Adipocyte (in vitro differentiated cells): ENCODE results near the gene ST6GALNAC4.
A peak's percentile ranks its signal among the peaks of the same experiment; 100 is the strongest.
"Not testable (repeated sequence)": the region's sequence is repeated elsewhere in the genome, so short reads cannot be mapped to it uniquely, and the experiment has no call there.

Experiments used
- DNase-seq: peaks from one replicate; pipeline ENCODE4 v3.0.0-alpha.2; 2015; ENCODE audit warnings: low read depth
- H3K27me3 ChIP-seq: replicated peaks from 2 replicates; pipeline ENCODE4 v1.7.0; 2013; ENCODE audit warnings: mild to moderate bottlenecking, low read length, moderate library complexity; ENCODE audit not compliant: control insufficient read depth, insufficient read depth
- H3K36me3 ChIP-seq: 2 replicates; pipeline ENCODE4 v1.7.0; 2013; ENCODE audit warnings: low read length, mild to moderate bottlenecking, moderate library complexity; ENCODE audit not compliant: control insufficient read depth, insufficient read depth, severe bottlenecking
- H3K4me1 ChIP-seq: 2 replicates; pipeline ENCODE4 v1.7.0; 2013; ENCODE audit warnings: mild to moderate bottlenecking, low read length, moderate library complexity; ENCODE audit not compliant: control insufficient read depth, insufficient read depth
- H3K4me3 ChIP-seq: 2 replicates; pipeline ENCODE4 v1.7.0; 2013; ENCODE audit warnings: mild to moderate bottlenecking, low read length, moderate library complexity
- H3K9ac ChIP-seq: 2 replicates; pipeline ENCODE4 v1.7.0; 2013; ENCODE audit warnings: mild to moderate bottlenecking, low read length, moderate library complexity
- H3K9me3 ChIP-seq: 2 replicates; pipeline ENCODE4 v1.7.0; 2013; ENCODE audit warnings: mild to moderate bottlenecking, low read length, moderate library complexity; ENCODE audit not compliant: control insufficient read depth

The ST6GALNAC4 gene

DNA sequence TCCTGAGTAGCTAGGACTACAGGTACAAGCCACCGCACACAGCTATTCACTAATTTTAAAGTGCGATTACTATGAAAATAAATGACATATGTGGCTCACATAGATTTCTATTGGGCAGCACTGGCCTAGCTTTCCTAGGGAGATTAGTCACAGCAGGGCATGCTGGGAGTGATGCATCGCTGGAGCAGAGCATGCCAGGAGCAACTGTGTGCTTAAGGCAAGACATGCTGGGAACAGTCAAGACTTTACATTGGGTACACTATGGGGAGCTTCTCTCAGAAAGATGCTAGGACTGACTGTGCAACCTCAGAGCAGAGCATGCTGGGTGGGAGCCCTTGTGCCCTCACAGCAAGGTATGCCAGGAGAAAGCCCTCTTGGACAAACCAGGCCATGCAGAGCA, 26.8 kb downstream of the ST6GALNAC4 start:
- H3K27me3 ChIP-seq, result no peaks in the 10 kb centered on the region
- no peak overlapping the region for H3K9ac ChIP-seq
- H3K4me3 ChIP-seq, result no peak overlapping the region
- peaks cover 3% of the 10 kb centered on the region for H3K4me1 ChIP-seq
- no peak for DNase-seq
- H3K9me3 ChIP-seq, result no peaks in the 10 kb centered on the region
- peaks cover 91% of the 10 kb centered on the region for H3K36me3 ChIP-seq

DNA sequence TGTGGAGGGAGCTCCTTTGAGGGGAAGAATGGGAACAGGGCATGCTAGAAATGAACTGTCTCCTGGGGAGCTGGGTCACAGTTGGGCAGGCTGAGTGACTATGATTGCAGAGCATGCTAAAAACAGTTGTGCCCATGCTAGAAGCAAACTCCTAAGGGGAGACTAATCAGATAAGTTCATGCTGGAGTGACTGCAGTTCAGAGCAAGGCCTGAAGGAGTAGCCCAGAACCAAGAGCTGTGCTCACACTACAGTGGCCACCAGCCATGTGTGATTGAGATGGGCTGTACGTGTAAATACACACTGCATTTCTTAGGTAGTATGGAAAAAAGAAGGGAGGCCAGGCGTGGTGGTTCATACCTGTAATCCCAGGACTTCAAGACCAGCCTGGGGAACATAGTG, 29.0 kb downstream of the ST6GALNAC4 start:
- H3K4me3 ChIP-seq, result no peak overlapping the region
- no peak overlapping the region for H3K9ac ChIP-seq
- H3K9me3 ChIP-seq, result no peaks in the 10 kb centered on the region
- H3K36me3 ChIP-seq, result peaks cover 81% of the 10 kb centered on the region
- no peak for DNase-seq
- H3K27me3 ChIP-seq, result no peaks in the 10 kb centered on the region
- H3K4me1 ChIP-seq, result peaks cover 8% of the 10 kb centered on the region

DNA sequence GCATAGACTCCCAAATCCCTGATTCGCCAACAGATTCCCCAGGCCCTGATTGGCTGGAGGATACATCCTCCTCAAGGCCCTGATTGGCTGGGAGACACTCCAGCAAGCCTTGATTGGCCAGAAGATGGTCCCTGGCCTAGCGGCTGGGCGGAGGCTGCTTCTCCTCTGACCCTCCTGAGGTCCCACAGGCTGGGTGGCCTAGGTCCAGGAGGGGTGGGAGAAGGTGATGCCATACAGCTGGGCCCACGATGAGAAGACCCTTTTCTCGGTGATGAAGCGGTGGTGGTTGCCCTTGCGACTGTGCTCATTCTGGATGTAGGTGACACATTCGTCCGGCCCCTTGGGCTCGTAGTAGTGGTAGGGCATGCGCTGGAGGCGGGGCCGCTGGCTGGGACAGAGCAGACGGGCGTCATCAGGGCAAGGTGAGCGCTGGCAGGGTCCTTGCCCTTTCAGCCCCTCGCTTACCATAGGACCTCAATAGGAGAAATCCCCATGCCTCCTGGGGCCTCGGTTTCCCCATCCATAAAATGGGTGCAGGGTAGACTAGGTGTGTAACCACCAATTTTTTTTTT, 30.4 kb downstream of the ST6GALNAC4 start:
- Histone ChIP-seq H3K36me3 (peaks cover 74% of the 10 kb centered on the region), H3K4me3 (no peak overlapping the region), H3K4me1 (peaks cover 8% of the 10 kb centered on the region), H3K27me3 (no peaks in the 10 kb centered on the region), H3K9ac (peak overlapping the region; percentile 9), H3K9me3 (no peaks in the 10 kb centered on the region)
- DNase-seq, result no peak

DNA sequence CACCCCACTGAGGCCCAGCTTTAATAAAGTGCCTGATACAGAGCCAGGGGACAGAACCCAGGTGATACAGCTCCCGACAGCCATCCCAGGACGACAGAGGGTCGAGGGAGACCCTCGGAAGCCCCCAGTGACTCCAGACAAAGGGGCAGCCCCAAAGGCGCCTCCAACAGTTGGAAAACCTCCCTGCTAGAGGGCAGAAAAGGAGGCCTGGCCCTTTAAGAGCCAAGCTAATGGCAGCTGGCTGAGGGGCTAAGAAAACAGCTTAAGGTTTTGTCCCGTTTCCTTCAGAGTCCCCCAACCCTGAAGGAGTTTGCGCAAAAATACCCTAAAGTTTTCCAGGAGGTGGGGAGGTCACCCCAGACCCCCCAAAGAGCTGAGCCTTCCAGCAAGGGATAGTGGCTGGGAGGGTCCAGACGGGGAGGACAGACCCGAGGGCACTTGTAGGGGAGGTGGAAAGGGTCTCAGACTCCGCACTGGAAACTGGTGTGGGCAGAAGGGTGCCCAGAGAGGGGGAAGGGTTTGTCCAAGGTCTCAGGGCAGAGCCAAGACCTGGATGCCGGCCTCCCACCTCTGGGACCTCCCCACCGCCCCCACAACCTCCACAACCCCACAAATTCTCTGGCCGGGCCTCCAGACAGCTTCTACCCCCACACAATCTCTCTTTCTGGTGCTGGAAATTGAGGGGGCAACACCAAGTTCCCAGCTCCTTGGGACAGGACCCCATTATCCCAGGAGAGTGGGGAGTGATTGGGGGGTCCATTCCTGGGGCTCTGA, 31.1 kb downstream of the ST6GALNAC4 start:
- Histone ChIP-seq H3K4me1 (peaks cover 8% of the 10 kb centered on the region), H3K9me3 (no peaks in the 10 kb centered on the region)
- DNase-seq, result no peak

DNA sequence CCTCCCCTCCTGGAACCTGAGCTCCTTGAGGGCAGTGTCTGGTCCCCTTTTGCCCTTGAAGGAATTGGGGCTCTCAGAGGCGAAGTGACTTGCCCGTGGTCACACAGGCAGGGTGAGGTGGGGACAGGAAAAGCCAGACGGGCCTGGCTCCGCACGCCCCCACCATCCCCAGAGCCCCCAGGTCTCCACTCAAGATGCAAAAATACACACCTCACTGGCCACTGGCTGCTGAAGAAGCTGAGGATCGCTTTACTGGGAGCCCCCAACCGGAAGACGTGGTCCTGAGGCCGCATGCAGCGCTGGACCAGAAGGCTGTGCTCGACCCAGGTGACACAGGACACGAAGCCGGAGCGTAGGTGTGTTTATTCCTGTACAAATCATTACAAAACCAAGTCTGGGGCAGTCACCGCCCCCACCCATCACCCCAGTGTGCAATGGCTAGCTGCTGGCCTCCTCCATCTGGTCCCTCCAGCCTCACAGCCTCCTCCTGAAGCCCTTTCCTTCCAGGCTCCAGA, 31.8 kb downstream of the ST6GALNAC4 start:
- no peaks in the 10 kb centered on the region for H3K9me3 ChIP-seq
- H3K4me1 ChIP-seq, result peaks cover 8% of the 10 kb centered on the region
- H3K27me3 ChIP-seq, result no peaks in the 10 kb centered on the region
- peaks cover 60% of the 10 kb centered on the region for H3K36me3 ChIP-seq
- no peak for DNase-seq
- H3K9ac ChIP-seq, result peak overlapping the region; percentile 9
- H3K4me3 ChIP-seq, result no peak overlapping the region

More for the DNA sequence above, 31.1 kb downstream of the ST6GALNAC4 start:
- Histone ChIP-seq H3K4me3 (no peak overlapping the region), H3K9ac (peak overlapping the region; percentile 9), H3K36me3 (peaks cover 66% of the 10 kb centered on the region), H3K27me3 (no peaks in the 10 kb centered on the region)

DNA sequence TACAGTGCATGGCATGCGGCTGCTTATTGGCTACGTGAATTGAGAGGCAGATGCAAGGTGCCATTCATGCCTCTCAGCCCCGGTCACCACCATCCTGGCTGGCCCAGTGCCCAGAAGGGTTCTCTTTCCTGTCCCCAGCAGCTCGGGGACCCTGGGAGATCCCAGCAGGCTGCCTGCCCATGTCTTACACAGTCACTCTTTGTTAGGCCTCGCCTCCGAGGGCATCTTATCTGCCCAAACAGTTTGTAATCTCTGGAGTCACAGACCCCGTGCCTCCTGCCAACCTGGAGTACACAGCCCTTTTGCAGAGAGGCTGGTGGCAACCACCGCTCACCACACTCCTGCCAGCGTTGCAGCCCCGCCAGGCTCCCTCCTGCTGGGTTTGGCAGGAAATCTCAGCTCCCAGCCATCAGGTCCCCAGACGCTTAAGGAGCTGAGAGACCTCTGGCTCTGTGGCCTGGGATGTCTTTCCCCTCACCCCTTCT, 32.4 kb downstream of the ST6GALNAC4 start:
- no peaks in the 10 kb centered on the region for H3K27me3 ChIP-seq
- peaks cover 54% of the 10 kb centered on the region for H3K36me3 ChIP-seq
- H3K9me3 ChIP-seq, result no peaks in the 10 kb centered on the region
- H3K9ac ChIP-seq, result no peak overlapping the region
- no peak overlapping the region for H3K4me3 ChIP-seq
- peaks cover 8% of the 10 kb centered on the region for H3K4me1 ChIP-seq
- DNase-seq, result no peak

DNA sequence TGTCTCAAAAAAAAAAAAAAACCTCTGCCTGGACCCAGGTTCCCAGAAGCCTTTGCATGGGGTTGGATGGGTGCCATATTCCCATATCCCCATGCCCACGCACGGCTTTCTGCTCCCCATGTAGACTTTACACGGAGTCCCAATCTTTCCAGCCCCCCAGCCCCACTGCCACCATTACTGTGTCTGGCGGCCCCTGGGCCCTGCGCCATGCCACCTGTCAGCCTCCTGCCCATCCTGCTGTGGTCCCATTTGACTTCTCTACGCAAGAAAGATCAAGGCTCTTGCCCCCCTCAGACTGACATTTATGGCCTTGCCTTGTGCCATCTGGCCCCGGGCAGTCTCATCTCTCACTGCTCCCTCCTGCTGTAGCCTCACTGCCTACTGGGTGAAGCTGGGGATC, 32.9 kb downstream of the ST6GALNAC4 start:
- DNase-seq, result no peak
- H3K9ac ChIP-seq, result no peak overlapping the region

GRCh38 chr9:127881715-127882114, 35.1 kb downstream of the ST6GALNAC4 start:
- DNase-seq, H3K27me3 ChIP-seq, H3K9ac ChIP-seq, H3K4me3 ChIP-seq, H3K9me3 ChIP-seq: not testable (repeated sequence)
- peaks cover 31% of the 10 kb centered on the region for H3K36me3 ChIP-seq
- H3K4me1 ChIP-seq, result peaks cover 23% of the 10 kb centered on the region

More for the DNA sequence above, 32.9 kb downstream of the ST6GALNAC4 start:
- Histone ChIP-seq H3K4me1 (peaks cover 8% of the 10 kb centered on the region), H3K36me3 (peaks cover 49% of the 10 kb centered on the region), H3K27me3 (no peaks in the 10 kb centered on the region), H3K9me3 (no peaks in the 10 kb centered on the region), H3K4me3 (no peak overlapping the region)

- peaks cover 34% of the 10 kb centered on the region for H3K4me1 ChIP-seq
- H3K4me3 ChIP-seq, result no peak overlapping the region
- no peak overlapping the region for H3K9ac ChIP-seq
- no peaks in the 10 kb centered on the region for H3K27me3 ChIP-seq
- peaks cover 15% of the 10 kb centered on the region for H3K36me3 ChIP-seq
- H3K9me3 ChIP-seq, result no peaks in the 10 kb centered on the region
- no peak for DNase-seq
These were observed 36.7 kb downstream of the ST6GALNAC4 start for GRCh38 chr9:127880143-127880542.

GRCh38 chr9:127878652-127879390, 38.0 kb downstream of the ST6GALNAC4 start:
- H3K9ac ChIP-seq, result no peak overlapping the region
- H3K9me3 ChIP-seq, result no peaks in the 10 kb centered on the region
- H3K36me3 ChIP-seq, result peaks cover 3% of the 10 kb centered on the region
- H3K27me3 ChIP-seq, result no peaks in the 10 kb centered on the region
- no peak overlapping the region for H3K4me3 ChIP-seq
- no peak for DNase-seq
- H3K4me1 ChIP-seq, result peaks cover 42% of the 10 kb centered on the region
